Activated CD4-positive, alpha-beta memory T cell treated with anti-CD3 and anti-CD28 coated beads, Interleukin-2, amount 10 ng/mL, durations not matched to agents 7 days and 5 days (primary cell): ENCODE measurements around the gene BTC. TPM values are rescaled to one million over a fixed set of nuclear protein-coding genes. Genes with fewer than 3 reads are reported as not detected.
"Not testable (repeated sequence)": the region's sequence is repeated elsewhere in the genome, so short reads cannot be mapped to it uniquely, and the experiment has no call there.

Experiments
- CTCF ChIA-PET: fragments of 350-600 bp; sonication (Branson Sonifier 250); formaldehyde crosslinking; loops from one replicate; lab custom pipeline; 2021; ENCODE audit warnings: antibody characterized with exemption, inconsistent platforms; lab: Charles Lee
- POLR2A ChIA-PET: fragments of 350-600 bp; sonication (Branson Sonifier 250); formaldehyde crosslinking; loops from one replicate; lab custom pipeline; 2021; ENCODE audit warnings: antibody characterized with exemption; lab: Charles Lee
- DNase-seq: peaks from one replicate; pipeline ENCODE4 v3.0.0-alpha.2; 2020
- H3K27ac Mint-ChIP-seq: one replicate; pipeline ENCODE4 v1.8.0; 2021; ENCODE audit warnings: mild to moderate bottlenecking, mixed read lengths
- H3K27me3 Mint-ChIP-seq: one replicate; pipeline ENCODE4 v1.8.0; 2021; ENCODE audit warnings: mixed read lengths
- H3K36me3 Mint-ChIP-seq: one replicate; pipeline ENCODE4 v1.8.0; 2021; ENCODE audit warnings: low read depth, mixed read lengths
- H3K4me1 Mint-ChIP-seq: one replicate; pipeline ENCODE4 v1.8.0; 2021; ENCODE audit warnings: mixed read lengths
- H3K4me3 Mint-ChIP-seq: one replicate; pipeline ENCODE4 v1.8.0; 2021; ENCODE audit warnings: mild to moderate bottlenecking, mixed read lengths
- H3K9me3 Mint-ChIP-seq: one replicate; pipeline ENCODE4 v1.8.0; 2021; ENCODE audit warnings: mixed read lengths
- total RNA-seq, 2 experiments: library from RNA; stranded (reverse); gene quantifications; one replicate each; pipeline ENCODE4 v1.2.3, GENCODE V29; 2021

BTC gene
- total RNA-seq, result not detected

DNA sequence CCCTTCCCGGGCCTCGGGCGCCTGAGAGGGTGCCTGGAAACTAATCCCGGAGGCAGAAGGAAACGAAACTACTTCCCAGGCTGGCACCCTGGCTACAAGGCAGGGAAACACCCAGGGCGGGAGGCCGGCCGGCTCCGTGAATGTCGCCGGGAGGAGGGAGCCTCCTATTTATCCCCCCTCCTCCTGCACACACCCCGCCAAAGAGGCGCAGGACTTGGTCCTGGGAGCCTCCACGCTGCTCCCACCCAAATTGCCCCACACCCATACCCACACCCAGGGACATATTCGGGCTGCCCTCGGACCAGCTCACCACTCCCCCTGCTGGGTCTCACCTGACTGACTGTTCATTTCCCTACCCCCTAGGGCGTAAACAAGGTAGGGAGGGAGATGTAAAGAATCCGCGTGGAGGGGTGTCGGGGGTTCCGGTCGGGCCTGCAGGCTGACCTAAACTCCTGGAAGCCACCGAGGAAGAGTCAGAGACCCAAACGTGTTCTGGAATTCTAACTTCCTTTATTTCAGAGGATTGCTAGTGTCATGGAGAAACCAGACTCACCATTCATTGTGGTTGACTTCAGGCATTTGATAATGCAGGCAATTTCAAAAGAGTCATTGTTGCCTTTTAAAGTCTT, at the start of gene BTC:
Gene BTC, minus strand, starts transcription at position 142 of the 629 bp plus-strand sequence. CDS start 198 bp downstream, outside the sequence.
- CTCF ChIA-PET, result interaction anchor here (0.6 kb wide), 1 partner anchor 27 kb away, joined by 4 read pairs; no protein-coding TSS in a partner anchor
- no peak for DNase-seq
- no peaks in the 10 kb centered on the region for H3K4me1 Mint-ChIP-seq
- H3K27me3 Mint-ChIP-seq, result peaks cover 34% of the 10 kb centered on the region
- no peaks in the 10 kb centered on the region for H3K9me3 Mint-ChIP-seq
- H3K4me3 Mint-ChIP-seq, result no peak within 1 kb of the TSS
- no peak within 1 kb of the TSS for H3K27ac Mint-ChIP-seq
- POLR2A ChIA-PET, result no interaction called here
- no peaks in the 10 kb centered on the region for H3K36me3 Mint-ChIP-seq

GRCh38 chr4:74840936-74841509, 46.7 kb upstream of the BTC start:
- no peak overlapping the region for H3K4me3 Mint-ChIP-seq
- no peaks in the 10 kb centered on the region for H3K9me3 Mint-ChIP-seq
- peaks cover 2% of the 10 kb centered on the region for H3K27me3 Mint-ChIP-seq
- ChIA-PET POLR2A (no interaction called here), CTCF (no interaction called here)
- no peaks in the 10 kb centered on the region for H3K4me1 Mint-ChIP-seq
- H3K36me3 Mint-ChIP-seq, result no peaks in the 10 kb centered on the region
- H3K27ac Mint-ChIP-seq, result no peak overlapping the region
- DNase-seq, result no peak

DNA sequence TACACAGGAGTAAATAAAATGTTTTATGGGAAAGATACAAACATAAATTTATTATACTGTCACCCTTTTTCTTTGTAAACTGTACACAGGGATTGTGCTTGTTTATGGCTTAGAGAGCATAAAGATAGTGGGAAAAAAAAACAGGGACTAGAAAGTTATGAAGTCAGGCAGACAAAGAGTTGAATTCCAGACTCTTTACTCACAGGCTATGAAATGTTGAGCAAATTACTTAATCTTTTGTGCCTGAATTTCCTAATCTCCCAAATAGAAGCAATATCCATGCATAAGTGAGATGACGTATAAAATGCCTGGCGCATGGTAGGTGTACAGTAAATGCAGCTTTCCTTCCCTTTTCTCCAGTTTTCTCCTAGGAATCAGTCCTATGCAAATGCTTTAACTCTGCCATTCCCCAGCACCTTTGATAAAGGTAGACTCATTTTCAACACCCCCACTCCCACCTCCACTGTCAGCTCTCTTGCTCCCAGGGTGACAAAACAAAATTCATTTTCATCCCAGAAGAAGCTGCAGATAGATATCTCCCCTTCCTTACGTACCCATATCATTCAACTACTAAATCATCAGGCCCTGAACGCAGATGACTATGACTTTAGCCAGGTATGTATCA, 44.5 kb upstream of the BTC start:
- Mint-ChIP-seq H3K9me3 (no peaks in the 10 kb centered on the region), H3K27ac (no peak overlapping the region), H3K4me3 (no peak overlapping the region), H3K36me3 (no peaks in the 10 kb centered on the region), H3K4me1 (no peaks in the 10 kb centered on the region), H3K27me3 (peaks cover 2% of the 10 kb centered on the region)
- POLR2A ChIA-PET, result no interaction called here
- CTCF ChIA-PET, result no interaction called here
- DNase-seq, result no peak

GRCh38 chr4:74830928-74831327, 36.6 kb upstream of the BTC start:
- ChIA-PET POLR2A (no interaction called here), CTCF (no interaction called here)
- no peaks in the 10 kb centered on the region for H3K27me3 Mint-ChIP-seq

DNA sequence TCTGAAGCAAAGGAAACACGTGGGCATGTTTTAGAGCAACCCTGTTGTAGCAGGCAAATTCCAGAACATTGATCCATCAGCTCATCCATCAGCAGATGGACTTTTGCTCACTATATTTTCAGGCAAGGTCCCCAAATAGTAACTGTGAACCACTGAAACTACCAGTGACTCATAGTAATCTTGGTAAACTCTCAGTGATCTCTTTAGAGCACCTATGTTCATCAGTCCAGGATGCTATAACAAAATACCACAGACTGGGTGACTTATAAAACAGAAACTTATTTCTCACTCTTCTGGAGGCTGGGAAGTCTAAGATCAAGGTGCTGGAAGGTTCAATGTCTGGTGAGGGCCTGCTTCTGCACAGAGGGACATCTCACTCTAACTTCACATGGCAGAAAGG, 28.9 kb upstream of the BTC start:
- H3K4me1 Mint-ChIP-seq, result no peaks in the 10 kb centered on the region
- no peak for DNase-seq
- no peak overlapping the region for H3K4me3 Mint-ChIP-seq
- no peaks in the 10 kb centered on the region for H3K27me3 Mint-ChIP-seq
- POLR2A ChIA-PET, result no interaction called here
- no peak overlapping the region for H3K27ac Mint-ChIP-seq
- CTCF ChIA-PET, result interaction anchor here (0.6 kb wide), 1 partner anchor 278 kb away, joined by 3 read pairs; no protein-coding TSS in a partner anchor
- H3K36me3 Mint-ChIP-seq, result no peaks in the 10 kb centered on the region
- H3K9me3 Mint-ChIP-seq, result no peaks in the 10 kb centered on the region

More at GRCh38 chr4:74830928-74831327, 36.6 kb upstream of the BTC start:
- Mint-ChIP-seq H3K36me3 (no peaks in the 10 kb centered on the region), H3K9me3 (no peaks in the 10 kb centered on the region), H3K27ac (no peak overlapping the region), H3K4me3 (no peak overlapping the region), H3K4me1 (no peaks in the 10 kb centered on the region)
- no peak for DNase-seq

DNA sequence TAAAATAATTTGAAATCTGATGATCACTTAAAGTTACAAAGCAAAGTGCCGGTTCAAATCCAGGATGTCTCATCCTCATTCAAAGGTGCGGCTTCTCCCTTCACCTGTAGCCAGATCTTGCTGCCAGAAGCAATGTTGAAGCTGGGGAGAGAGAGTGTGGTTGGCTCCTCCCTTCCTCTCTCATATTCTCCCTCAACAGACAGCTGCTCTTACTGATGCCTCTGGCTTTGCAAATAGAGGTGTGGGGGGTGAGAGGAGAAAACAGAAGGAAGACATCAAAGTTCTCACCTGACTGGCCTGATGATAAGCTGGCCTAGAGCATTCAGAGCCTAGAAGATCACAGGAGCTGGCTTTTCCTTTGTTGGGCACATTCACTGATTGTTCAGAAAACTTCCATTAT, 28.3 kb upstream of the BTC start:
- Mint-ChIP-seq H3K27ac (no peak overlapping the region), H3K36me3 (no peaks in the 10 kb centered on the region), H3K9me3 (no peaks in the 10 kb centered on the region), H3K27me3 (no peaks in the 10 kb centered on the region), H3K4me1 (no peaks in the 10 kb centered on the region), H3K4me3 (no peak overlapping the region)
- POLR2A ChIA-PET, result no interaction called here
- CTCF ChIA-PET, result no interaction called here
- no peak for DNase-seq

DNA sequence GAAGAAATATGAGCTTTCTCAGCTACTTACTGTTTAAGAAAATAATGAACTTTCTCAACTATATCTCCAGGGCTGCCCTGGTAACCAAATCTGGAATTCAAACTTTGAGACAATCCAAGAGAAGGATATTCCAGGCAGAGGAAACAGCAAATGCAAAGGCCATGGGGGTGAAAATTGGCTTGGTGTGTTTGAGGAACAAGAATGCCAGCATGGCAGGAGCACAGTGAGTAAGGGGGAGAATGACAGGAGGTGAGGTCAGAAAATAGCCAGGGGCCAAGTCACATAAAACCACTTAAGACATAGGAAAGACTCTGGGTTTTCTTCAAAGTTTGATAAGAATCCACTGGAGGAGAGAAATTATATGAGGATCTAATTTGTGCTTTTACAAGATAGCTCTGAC, 27.2 kb upstream of the BTC start:
- Mint-ChIP-seq H3K4me1 (no peaks in the 10 kb centered on the region), H3K4me3 (no peak overlapping the region), H3K9me3 (no peaks in the 10 kb centered on the region), H3K27me3 (no peaks in the 10 kb centered on the region), H3K27ac (no peak overlapping the region), H3K36me3 (no peaks in the 10 kb centered on the region)
- ChIA-PET CTCF (no interaction called here), POLR2A (no interaction called here)
- DNase-seq, result no peak

DNA sequence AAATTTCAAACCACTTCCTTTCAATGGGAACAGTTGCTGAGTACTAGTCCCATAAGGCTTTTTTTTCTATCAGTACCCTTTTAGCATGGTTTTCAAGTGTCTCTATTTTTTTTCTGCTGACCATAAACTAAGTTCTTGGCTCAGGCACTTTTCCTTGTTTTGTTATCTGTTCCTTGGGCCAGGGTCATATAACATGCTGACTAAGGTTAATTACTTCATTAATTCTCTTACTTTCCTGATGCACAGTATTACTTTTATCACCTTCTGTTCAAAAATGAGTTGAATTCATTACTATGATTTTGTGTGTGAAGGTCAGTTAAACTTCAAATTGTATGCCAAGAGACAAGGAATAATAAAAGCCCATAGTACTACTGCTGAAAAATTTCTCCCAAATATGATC, 19.7 kb upstream of the BTC start:
- peaks cover 4% of the 10 kb centered on the region for H3K9me3 Mint-ChIP-seq
- CTCF ChIA-PET, result no interaction called here
- H3K4me1 Mint-ChIP-seq, result no peaks in the 10 kb centered on the region
- DNase-seq, result no peak
- H3K27me3 Mint-ChIP-seq, result no peaks in the 10 kb centered on the region
- POLR2A ChIA-PET, result no interaction called here
- H3K36me3 Mint-ChIP-seq, result no peaks in the 10 kb centered on the region
- no peak overlapping the region for H3K4me3 Mint-ChIP-seq
- no peak overlapping the region for H3K27ac Mint-ChIP-seq

GRCh38 chr4:74812056-74812455, 17.7 kb upstream of the BTC start:
- H3K9me3 Mint-ChIP-seq, H3K4me3 Mint-ChIP-seq, H3K36me3 Mint-ChIP-seq, POLR2A ChIA-PET, H3K4me1 Mint-ChIP-seq, CTCF ChIA-PET, H3K27me3 Mint-ChIP-seq, H3K27ac Mint-ChIP-seq, DNase-seq: not testable (repeated sequence)

GRCh38 chr4:74805601-74806000, 11.3 kb upstream of the BTC start:
- CTCF ChIA-PET, result no interaction called here
- peaks cover 3% of the 10 kb centered on the region for H3K27me3 Mint-ChIP-seq
- POLR2A ChIA-PET, result no interaction called here
- H3K36me3 Mint-ChIP-seq, result no peaks in the 10 kb centered on the region
- H3K9me3 Mint-ChIP-seq, result no peaks in the 10 kb centered on the region
- no peak for DNase-seq
- no peak overlapping the region for H3K4me3 Mint-ChIP-seq
- no peak overlapping the region for H3K27ac Mint-ChIP-seq
- H3K4me1 Mint-ChIP-seq, result no peaks in the 10 kb centered on the region

GRCh38 chr4:74800310-74800709, 6.0 kb upstream of the BTC start:
- no peak overlapping the region for H3K4me3 Mint-ChIP-seq
- peaks cover 11% of the 10 kb centered on the region for H3K27me3 Mint-ChIP-seq
- no peaks in the 10 kb centered on the region for H3K36me3 Mint-ChIP-seq
- POLR2A ChIA-PET, result interaction anchor here (0.6 kb wide), 1 partner anchor 18 kb away, joined by 3 read pairs; no protein-coding TSS in a partner anchor
- H3K9me3 Mint-ChIP-seq, result no peaks in the 10 kb centered on the region
- DNase-seq, result no peak
- H3K4me1 Mint-ChIP-seq, result no peaks in the 10 kb centered on the region
- no peak overlapping the region for H3K27ac Mint-ChIP-seq
- CTCF ChIA-PET, result no interaction called here

GRCh38 chr4:74796631-74797030, 2.3 kb upstream of the BTC start:
- Mint-ChIP-seq H3K36me3 (no peaks in the 10 kb centered on the region), H3K4me1 (no peaks in the 10 kb centered on the region), H3K27me3 (peaks cover 35% of the 10 kb centered on the region), H3K9me3 (no peaks in the 10 kb centered on the region), H3K27ac (no peak overlapping the region), H3K4me3 (no peak overlapping the region)
- ChIA-PET CTCF (interaction anchor here (0.7 kb wide), 1 partner anchor 739 kb away, joined by 4 read pairs; no protein-coding TSS in a partner anchor), POLR2A (no interaction called here)
- no peak for DNase-seq

GRCh38 chr4:74793757-74794381, 454 bp downstream of the BTC start:
- ChIA-PET CTCF (interaction anchor here (0.6 kb wide), 1 partner anchor 27 kb away, joined by 4 read pairs; no protein-coding TSS in a partner anchor), POLR2A (no interaction called here)
- Mint-ChIP-seq H3K4me3 (no peak overlapping the region), H3K36me3 (no peaks in the 10 kb centered on the region), H3K27me3 (peaks cover 34% of the 10 kb centered on the region), H3K9me3 (no peaks in the 10 kb centered on the region), H3K27ac (no peak overlapping the region), H3K4me1 (no peaks in the 10 kb centered on the region)
- peak; percentile 16 for DNase-seq
